Measurements from ENCODE around the gene PHF24. TPM values are rescaled to one million over a fixed set of nuclear protein-coding genes. Genes with fewer than 3 reads are reported as not detected.

The PHF24 gene
- total RNA-seq, 1 experiment from 2014 or later: not detected

DNA sequence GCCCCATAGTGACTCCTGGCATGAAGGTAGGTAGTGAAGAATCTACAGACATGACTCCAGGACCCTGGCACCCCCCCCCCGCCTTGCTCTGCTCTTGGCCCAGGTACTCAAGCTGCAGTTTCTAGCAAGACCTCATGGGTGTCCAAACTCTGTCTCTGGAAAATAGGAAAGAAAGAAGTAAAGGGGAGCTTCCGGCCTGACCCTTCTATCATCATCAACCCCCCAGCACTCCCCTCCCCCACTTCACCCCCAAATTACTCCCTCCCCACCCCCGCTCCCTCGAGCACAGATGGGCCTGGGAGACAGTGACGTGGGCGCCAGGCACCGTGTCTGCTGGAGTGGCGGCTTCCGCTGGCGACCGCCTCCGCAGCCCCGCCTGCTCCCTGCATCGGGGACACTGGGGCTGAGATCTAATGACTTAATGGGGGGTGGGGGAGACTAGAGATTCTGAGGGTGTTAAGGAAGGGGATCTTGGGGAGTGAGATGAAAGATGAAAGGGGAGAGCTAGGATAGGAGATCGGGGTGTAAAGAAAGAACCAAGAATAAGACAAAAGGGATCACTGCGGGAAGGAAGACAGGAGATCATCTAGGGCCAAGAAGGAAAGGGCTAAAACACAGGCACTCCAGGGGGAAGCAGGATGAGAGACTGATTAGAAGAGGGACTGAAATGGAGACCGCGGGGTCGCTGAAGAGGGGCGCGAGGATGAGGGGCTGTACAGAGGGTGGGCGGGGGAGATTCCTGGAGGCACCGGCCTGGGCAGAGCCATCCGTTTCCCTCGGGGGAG is 30.3 kb downstream of the PHF24 start:
- Histone ChIP-seq H3K4me1 (replicated peaks) (peaks cover 11% of the 10 kb centered on the region), H3K27ac (peak overlapping the region; percentile 21; the same call in 1 of the 2 replicates), H3K9me3 (replicated peaks) (no peaks in the 10 kb centered on the region), H3K27me3 (replicated peaks) (no peaks in the 10 kb centered on the region), H3K4me3 (peak overlapping the region; percentile 73), H3K36me3 (no peaks in the 10 kb centered on the region; the same call in 1 of the 2 replicates)
- no peak for DNase-seq (ENCODE audit: low read depth in 1 of 2, low spot score in 2 of 2)

DNA sequence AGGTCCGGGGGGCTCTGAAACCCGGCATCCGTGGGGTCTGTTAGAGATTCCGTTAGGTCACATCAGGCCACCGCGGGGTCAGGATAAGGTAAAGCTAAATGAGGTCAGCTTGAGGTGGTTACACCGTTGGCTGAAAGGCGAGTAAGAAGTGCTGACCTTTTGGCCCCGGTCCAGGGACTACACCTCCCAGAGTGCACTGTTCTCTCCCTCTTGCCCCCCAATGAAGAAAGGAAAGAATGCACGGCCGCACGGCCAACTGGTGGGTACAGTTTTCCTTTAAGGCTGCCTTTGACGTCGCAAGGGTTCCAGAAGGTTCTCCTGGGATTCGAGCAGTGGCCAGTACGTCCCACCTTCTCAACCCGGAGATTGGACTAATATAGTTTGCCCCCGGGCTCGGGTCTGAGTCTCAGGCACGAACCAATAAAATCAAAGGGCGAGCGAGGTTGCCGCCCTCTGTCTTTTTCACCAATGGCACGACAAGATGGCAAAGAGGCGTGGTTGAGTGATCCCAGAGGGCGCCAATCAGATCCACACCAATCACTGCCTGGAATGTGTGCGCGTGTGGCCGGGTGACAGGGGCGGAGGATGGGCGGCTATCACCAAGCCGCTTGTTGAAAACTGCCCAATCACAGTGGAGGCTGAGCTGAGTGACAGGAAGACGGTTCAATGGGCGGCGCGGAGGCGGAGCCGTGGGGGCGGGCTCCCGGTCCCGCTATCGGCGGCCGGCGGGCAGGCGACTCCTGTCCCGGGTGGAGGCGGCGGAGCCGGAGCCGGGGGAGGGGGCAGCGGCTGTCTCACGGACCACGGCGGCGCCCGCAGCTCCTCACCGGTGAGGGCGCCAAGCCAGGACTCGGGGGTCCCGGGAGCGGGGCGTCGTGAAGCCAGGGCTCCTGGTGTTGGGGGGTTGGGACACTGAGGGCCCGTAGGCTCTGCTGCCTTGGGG is 31.2 kb downstream of the PHF24 start, which contains the start of gene DNAJB5:
Gene DNAJB5, plus strand, starts transcription at position 743 of the 943 bp plus-strand sequence. CDS start 886 bp downstream, outside the sequence.
- Histone ChIP-seq H3K4me1 (replicated peaks) (peaks cover 11% of the 10 kb centered on the region), H3K27ac (peak within 1 kb of the TSS; percentile 75), H3K36me3 (no peaks in the 10 kb centered on the region; the same call in 1 of the 2 replicates), H3K9me3 (replicated peaks) (no peaks in the 10 kb centered on the region), H3K27me3 (replicated peaks) (no peaks in the 10 kb centered on the region), H3K4me3 (peak within 1 kb of the TSS; percentile 73)
- peak; percentile 93 to 95 for DNase-seq (ENCODE audit: low read depth in 1 of 2, low spot score in 2 of 2)

DNA sequence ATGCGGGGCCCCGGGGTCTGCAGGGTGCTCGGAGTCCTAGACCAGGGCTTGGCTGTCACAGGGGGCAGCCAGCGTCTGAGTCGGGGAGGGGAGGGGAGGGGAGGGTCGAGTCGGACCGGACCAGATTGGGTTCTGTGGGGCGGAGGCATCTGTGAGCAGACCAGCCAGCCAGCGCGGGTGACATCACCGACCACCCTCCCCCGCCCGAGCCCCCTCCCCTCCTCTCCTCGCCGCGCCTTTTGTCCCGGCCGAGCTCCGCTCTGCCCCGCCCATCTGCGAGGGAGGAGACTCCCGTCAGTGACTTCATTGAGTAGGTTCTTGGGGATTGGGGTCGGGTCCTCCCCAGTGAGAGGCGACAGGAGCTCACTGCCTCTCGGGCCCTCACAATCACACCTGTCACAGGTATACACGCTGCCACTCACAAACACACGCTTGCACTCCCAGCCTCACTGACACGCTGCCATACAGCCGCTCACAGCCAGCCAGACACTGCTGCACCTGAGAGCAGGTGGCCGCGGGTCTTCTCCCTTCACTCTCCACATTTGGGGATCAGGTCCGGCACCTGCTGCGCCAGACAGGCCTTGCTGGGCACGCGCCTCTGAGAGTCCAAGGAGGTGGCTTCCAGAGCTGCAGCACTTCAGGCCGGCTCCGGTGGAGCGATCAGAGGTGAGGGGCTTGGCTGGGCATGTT is 32.0 kb downstream of the PHF24 start:
- no peaks in the 10 kb centered on the region for H3K27me3 ChIP-seq (replicated peaks)
- H3K36me3 ChIP-seq: no peaks in the 10 kb centered on the region; the same call in 1 of the 2 replicates
- peak; percentile 10 to 48 for DNase-seq (ENCODE audit: low read depth in 1 of 2, low spot score in 2 of 2)
- H3K27ac ChIP-seq: peak overlapping the region; percentile 75
- H3K4me1 ChIP-seq (replicated peaks): peaks cover 11% of the 10 kb centered on the region
- no peaks in the 10 kb centered on the region for H3K9me3 ChIP-seq (replicated peaks)
- H3K4me3 ChIP-seq: peak overlapping the region; percentile 73

DNA sequence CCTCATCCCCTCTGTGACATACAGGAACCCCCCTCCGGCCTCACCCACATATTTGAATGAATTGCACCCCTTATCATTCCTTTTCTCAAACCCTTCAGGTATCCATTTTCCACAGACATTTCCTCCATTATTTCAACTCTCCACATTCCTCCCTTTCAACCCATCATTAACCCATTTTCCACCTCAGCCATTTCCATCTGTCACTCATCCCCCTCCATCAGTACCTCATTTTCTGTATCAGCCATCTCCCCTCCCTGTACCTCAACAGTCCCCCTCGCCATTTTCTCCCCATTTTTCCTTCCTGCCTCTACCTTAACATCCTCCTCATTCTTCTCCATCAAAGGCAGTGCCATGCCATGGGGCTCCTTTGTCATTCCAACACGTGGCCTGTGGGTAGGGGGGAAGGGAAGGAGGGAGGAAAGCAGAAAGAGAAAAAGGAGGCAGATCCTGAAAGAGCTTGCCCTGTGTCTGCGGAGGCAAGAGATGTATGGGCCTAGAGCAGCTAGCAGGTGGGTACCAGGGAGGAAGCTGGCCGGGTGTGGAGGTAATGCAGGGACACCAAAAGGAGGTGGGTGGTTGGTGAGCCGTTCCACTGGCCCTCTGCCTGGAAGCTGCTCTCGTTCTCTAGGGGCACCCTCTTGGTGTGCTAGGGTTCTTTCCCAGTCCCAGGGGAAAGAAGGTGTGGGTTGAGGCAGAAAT is 33.0 kb downstream of the PHF24 start:
- Histone ChIP-seq H3K9me3 (replicated peaks) (no peaks in the 10 kb centered on the region), H3K36me3 (no peaks in the 10 kb centered on the region; the same call in 1 of the 2 replicates), H3K4me3 (no peak overlapping the region), H3K27me3 (replicated peaks) (no peaks in the 10 kb centered on the region), H3K4me1 (replicated peaks) (peaks cover 11% of the 10 kb centered on the region), H3K27ac (no peak overlapping the region)
- no peak for DNase-seq (ENCODE audit: low read depth in 1 of 2, low spot score in 2 of 2)

DNA sequence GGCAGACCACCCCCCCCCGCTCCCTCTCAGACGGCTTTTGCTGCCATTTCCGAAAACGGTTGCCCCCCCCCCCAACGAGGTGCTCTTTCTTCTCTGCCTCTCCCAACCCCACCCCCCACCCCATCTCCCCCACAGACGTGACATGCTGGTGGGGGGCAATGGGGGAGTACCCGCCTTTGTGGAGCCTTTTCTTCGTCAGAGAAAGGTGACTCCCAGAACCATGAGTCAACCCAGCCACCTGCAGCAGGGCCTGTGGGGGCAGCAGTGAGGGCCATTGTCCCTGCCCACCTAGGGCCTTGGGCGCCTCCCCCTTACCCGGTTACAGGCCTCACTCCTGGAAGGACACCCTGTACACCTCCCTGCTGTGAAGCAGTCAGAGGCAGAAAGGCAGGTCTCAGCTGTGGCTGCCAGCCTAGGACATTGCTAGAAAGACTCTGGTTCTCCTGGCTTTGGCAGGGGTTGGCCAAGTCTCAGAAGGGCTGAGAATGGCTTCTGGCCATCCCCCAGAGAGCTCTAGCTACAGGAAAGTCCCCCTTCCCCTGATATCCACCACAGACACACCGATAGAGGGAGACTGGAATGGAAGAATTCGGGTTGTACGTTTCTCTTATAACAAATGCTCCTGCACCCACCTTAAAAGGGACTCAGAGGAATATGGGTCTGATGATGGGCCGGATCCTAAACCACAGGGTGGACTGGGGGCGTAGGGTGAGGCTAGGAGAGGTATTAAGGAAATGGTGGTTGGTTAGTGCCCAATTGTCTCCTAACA is 33.7 kb downstream of the PHF24 start:
- H3K9me3 ChIP-seq (replicated peaks): no peaks in the 10 kb centered on the region
- H3K27me3 ChIP-seq (replicated peaks): no peaks in the 10 kb centered on the region
- H3K36me3 ChIP-seq: no peaks in the 10 kb centered on the region; the same call in 1 of the 2 replicates
- no peak overlapping the region for H3K4me3 ChIP-seq
- no peak for DNase-seq (ENCODE audit: low read depth in 1 of 2, low spot score in 2 of 2)
- H3K27ac ChIP-seq: 0 out of 2 replicates have a peak overlapping the region, but pooled peaks have one; percentile 37
- peaks cover 11% of the 10 kb centered on the region for H3K4me1 ChIP-seq (replicated peaks)

DNA sequence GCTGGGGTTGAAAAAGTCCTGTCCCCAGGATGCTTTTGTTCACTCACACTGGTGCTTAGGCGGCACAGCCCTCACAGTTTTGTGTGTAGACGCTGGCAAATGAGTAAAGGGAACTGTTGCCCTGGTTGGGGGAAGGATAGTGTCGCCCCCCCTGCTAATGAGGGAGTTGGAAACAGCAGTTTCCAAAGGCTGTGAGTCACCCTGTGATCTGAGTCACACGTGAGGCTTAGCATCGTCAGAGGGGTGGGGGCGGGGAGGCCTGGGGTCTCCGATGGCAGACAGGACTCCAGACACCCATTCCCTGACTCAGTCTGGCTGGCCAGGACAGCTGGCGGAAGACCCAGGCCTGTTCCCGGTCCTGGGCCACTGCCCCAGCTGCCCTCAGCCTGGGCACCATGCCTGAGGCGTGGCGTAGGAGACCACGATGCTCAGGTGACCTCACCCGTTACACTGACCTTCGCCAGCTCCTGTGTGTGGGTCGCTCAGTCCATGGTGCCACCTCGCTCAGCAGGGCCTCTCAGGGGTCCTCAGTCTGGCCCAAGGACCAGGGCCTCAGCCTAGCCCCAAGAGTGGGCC is 34.4 kb downstream of the PHF24 start:
- Histone ChIP-seq H3K4me3 (no peak overlapping the region), H3K36me3 (no peaks in the 10 kb centered on the region; the same call in 1 of the 2 replicates), H3K27me3 (replicated peaks) (no peaks in the 10 kb centered on the region), H3K4me1 (replicated peaks) (peaks cover 11% of the 10 kb centered on the region), H3K27ac (0 out of 2 replicates have a peak overlapping the region, but pooled peaks have one; percentile 37), H3K9me3 (replicated peaks) (no peaks in the 10 kb centered on the region)
- peak; percentile 46 to 75 for DNase-seq (ENCODE audit: low read depth in 1 of 2, low spot score in 2 of 2)

DNA sequence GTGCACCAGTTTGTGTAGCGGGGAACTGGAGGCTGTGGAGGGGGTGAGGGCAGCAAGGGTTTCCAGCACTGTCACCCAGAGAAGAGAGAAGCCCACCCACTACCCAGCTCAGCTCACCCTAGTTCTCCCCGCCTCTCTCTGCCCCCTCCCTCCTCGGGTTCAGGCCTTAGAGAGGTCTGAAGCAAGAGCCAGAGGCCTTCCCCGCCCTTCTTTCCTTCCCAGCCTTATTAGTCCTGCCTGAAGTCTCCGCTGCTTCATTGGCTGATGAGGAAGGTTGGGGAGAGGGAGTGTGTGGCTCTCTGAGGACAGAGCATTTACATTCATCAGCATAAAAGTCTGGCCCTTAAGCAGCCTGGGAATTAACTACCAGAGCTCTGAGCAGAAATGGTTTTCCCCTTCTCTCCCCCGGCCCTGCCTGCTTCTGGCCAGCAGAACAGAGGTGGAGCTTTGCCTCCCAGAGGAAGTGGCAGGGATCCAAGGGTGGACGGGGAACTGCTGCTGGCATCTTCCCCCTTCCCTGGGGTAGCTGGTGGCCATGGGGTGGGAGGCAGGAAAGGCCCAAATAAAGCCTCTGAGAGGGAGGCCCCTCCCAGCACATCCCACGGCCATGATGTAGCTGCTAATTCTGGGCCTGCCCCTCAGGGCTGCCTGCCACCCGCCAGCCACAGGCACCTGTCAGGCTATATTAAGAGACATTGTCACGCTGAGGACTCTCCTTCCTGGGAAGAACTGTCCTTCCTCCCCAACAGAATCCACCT is 35.6 kb downstream of the PHF24 start:
- DNase-seq (ENCODE audit: low read depth in 1 of 2, low spot score in 2 of 2): no peak

DNA sequence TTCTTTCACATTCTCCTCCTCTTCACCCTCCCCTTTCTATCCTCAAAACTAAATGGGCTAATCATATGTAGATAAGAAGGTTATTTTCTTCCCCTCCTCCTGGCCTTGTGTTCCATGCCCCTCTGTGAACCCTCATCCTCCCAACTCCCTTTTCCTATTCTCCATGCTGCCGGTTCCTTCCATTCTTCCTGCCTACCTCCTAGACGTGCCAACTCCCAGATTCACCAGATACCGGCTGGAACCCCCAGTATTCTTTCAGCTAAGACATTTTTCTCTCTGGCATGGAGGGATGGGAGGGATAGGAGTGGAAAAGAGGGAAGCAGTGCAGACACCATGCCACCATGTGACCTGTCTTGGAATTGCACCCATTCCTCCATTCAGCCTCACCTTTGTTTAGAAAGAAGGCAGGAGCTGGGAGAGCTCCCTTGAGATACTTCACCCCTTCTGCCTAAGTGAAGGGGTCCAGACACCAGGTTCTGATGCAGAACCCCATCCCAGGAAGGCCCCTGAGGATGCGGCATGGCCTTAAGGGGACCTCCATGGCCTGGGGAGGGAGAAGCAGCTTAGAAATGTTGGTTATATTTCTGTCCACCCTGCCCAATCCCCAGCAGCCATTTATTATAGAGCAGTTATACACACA is 36.3 kb downstream of the PHF24 start:
- peaks cover 11% of the 10 kb centered on the region for H3K4me1 ChIP-seq (replicated peaks)
- no peaks in the 10 kb centered on the region for H3K27me3 ChIP-seq (replicated peaks)
- no peak overlapping the region for H3K27ac ChIP-seq
- peak in 1 of 2 experiments; percentile 25 for DNase-seq (ENCODE audit: low read depth in 1 of 2, low spot score in 2 of 2)
- H3K4me3 ChIP-seq: no peak overlapping the region
- H3K9me3 ChIP-seq (replicated peaks): no peaks in the 10 kb centered on the region
- H3K36me3 ChIP-seq: no peaks in the 10 kb centered on the region; the same call in 1 of the 2 replicates

More for the DNA sequence above, 35.6 kb downstream of the PHF24 start:
- H3K27ac ChIP-seq: no peak overlapping the region
- no peaks in the 10 kb centered on the region for H3K27me3 ChIP-seq (replicated peaks)
- no peak overlapping the region for H3K4me3 ChIP-seq
- no peaks in the 10 kb centered on the region for H3K9me3 ChIP-seq (replicated peaks)
- no peaks in the 10 kb centered on the region; the same call in 1 of the 2 replicates for H3K36me3 ChIP-seq
- H3K4me1 ChIP-seq (replicated peaks): peaks cover 11% of the 10 kb centered on the region

DNA sequence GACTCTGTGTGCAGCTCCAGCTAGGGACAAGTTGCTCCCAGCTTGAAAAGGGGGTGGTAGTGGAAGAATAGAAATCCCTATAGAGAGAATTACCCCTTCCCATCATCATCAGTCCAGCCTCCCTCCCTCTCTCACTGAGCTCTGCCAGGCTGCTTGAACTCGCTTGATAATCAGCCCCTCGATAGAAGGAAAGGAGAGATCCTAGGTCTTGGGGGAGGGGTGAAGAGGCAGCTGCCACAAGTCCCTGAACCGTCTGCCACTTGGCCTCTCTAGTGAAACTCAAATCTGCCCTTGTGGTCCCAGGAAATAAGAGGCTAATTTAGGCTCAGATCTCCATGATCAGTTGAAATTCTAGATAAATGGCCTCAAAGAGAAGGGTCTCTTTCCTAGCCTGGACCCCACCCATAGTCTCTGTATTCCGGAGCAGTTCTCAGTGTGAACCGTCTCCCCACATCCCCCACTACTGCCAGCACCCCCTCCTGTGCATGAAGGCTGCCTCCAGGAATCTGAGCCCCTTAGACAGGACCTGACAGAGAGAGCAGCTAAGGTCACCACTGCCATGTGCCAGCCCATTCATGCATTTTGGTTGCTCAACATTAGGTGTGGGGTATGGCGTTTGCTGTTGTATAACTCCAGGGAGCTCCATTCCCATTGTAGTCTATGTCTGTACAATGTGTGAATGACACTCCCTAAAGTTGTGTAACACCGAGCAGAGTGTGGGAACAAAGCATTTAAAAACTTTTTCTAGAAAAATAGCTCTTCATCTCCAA is 37.0 kb downstream of the PHF24 start:
- no peak for DNase-seq (ENCODE audit: low read depth in 1 of 2, low spot score in 2 of 2)

DNA sequence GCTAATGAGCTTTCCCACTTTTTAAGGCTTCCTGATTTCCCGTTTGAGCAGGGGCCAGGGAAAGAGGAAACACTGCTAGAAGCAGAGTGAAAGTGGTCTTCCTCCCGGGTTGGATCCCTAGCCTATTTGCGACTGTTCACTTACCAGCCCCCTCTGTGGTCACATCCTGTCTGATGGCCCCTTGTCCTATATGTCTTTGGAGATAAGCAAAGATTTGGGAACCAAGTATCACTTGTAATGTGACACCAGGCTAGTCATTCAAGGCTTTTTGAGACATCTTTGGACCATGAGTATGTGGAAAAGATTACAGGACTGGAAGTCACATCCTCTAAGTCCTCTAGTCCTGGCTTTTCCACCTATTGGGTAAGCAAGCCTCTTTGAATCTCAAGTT is 37.6 kb downstream of the PHF24 start:
- no peak for DNase-seq (ENCODE audit: low read depth in 1 of 2, low spot score in 2 of 2)
- no peak overlapping the region for H3K27ac ChIP-seq
- H3K4me1 ChIP-seq (replicated peaks): peaks cover 11% of the 10 kb centered on the region
- no peaks in the 10 kb centered on the region for H3K9me3 ChIP-seq (replicated peaks)
- no peaks in the 10 kb centered on the region for H3K36me3 ChIP-seq
- no peaks in the 10 kb centered on the region for H3K27me3 ChIP-seq (replicated peaks)
- H3K4me3 ChIP-seq: no peak overlapping the region

More for the DNA sequence above, 37.0 kb downstream of the PHF24 start:
- peaks cover 11% of the 10 kb centered on the region for H3K4me1 ChIP-seq (replicated peaks)
- no peaks in the 10 kb centered on the region for H3K36me3 ChIP-seq
- no peaks in the 10 kb centered on the region for H3K9me3 ChIP-seq (replicated peaks)
- H3K4me3 ChIP-seq: no peak overlapping the region
- no peaks in the 10 kb centered on the region for H3K27me3 ChIP-seq (replicated peaks)
- H3K27ac ChIP-seq: no peak overlapping the region
